ENCODE measurements around the gene GTF3C6. TPM values are rescaled to one million over a fixed set of nuclear protein-coding genes. Genes with fewer than 3 reads are reported as not detected.
A peak's percentile ranks its signal among the peaks of the same experiment; 100 is the strongest.

GTF3C6 gene, protein sequence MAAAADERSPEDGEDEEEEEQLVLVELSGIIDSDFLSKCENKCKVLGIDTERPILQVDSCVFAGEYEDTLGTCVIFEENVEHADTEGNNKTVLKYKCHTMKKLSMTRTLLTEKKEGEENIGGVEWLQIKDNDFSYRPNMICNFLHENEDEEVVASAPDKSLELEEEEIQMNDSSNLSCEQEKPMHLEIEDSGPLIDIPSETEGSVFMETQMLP
- 75.3 TPM for total RNA-seq (ENCODE audit: unreplicated experiment)
- long read RNA-seq, transcript GTF3C6-201 (6 exons, 952 nt), result major isoform, 39 of 45 reads
- long read RNA-seq, partial matches to known transcripts, result 3 of 45 reads
- long read RNA-seq, other reads (novel, unspliced or antisense), result 3 of 45 reads

- TF ChIP-seq, protein P1, sequence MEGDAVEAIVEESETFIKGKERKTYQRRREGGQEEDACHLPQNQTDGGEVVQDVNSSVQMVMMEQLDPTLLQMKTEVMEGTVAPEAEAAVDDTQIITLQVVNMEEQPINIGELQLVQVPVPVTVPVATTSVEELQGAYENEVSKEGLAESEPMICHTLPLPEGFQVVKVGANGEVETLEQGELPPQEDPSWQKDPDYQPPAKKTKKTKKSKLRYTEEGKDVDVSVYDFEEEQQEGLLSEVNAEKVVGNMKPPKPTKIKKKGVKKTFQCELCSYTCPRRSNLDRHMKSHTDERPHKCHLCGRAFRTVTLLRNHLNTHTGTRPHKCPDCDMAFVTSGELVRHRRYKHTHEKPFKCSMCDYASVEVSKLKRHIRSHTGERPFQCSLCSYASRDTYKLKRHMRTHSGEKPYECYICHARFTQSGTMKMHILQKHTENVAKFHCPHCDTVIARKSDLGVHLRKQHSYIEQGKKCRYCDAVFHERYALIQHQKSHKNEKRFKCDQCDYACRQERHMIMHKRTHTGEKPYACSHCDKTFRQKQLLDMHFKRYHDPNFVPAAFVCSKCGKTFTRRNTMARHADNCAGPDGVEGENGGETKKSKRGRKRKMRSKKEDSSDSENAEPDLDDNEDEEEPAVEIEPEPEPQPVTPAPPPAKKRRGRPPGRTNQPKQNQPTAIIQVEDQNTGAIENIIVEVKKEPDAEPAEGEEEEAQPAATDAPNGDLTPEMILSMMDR (IDR thresholded peaks at IDR 0.05; ENCODE audit: unreplicated experiment), result no peak
- Mint-ChIP-seq H3K9me3 (ENCODE audit: unreplicated experiment) (no peaks in the 10 kb centered on the region), H3K27me3 (ENCODE audit: unreplicated experiment) (peaks cover 4% of the 10 kb centered on the region), H3K4me3 (ENCODE audit: unreplicated experiment) (peak within 1 kb of the TSS; percentile 95), H3K36me3 (ENCODE audit: low read depth, unreplicated experiment) (peaks cover 13% of the 10 kb centered on the region), H3K4me1 (ENCODE audit: unreplicated experiment) (peaks cover 4% of the 10 kb centered on the region), H3K27ac (ENCODE audit: unreplicated experiment) (peak within 1 kb of the TSS; percentile 96)
- peak; percentile 87 for DNase-seq (ENCODE audit: low spot score)
Observed at GRCh38 chr6:110958329-110959192, at the start of gene GTF3C6. Gene GTF3C6 (plus strand): TSS chr6:110958706. CDS start chr6:110958770, 64 bp downstream.

DNA sequence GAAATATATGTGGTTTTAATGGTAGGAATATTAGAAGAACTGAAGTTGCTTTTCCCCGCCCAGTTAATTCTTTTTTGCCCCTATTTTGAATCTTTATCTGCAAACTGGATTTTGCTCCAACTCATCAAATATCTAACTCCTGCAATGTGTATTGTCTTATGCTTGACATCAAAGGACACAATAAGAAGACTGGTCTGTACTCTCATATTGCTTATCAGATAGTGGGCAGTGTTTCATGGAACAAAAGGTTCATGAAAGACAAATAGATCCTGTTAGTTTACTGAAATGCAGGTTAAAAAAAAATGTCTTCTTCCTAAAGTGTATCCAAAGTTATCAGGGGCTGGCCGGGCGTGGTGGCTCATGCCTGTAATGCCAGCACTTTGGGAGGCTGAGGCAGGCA lies 27.7 kb upstream of the GTF3C6 start:
- TF ChIP-seq, protein P1 (IDR thresholded peaks at IDR 0.05; ENCODE audit: unreplicated experiment), result no peak
- Mint-ChIP-seq H3K4me3 (ENCODE audit: unreplicated experiment) (no peak overlapping the region), H3K36me3 (ENCODE audit: low read depth, unreplicated experiment) (no peaks in the 10 kb centered on the region)

GRCh38 chr6:110933912-110934311 lies 24.6 kb upstream of the GTF3C6 start:
- no peaks in the 10 kb centered on the region for H3K9me3 Mint-ChIP-seq (ENCODE audit: unreplicated experiment)
- H3K36me3 Mint-ChIP-seq (ENCODE audit: low read depth, unreplicated experiment), result no peaks in the 10 kb centered on the region
- H3K27ac Mint-ChIP-seq (ENCODE audit: unreplicated experiment), result no peak overlapping the region
- no peak for DNase-seq (ENCODE audit: low spot score)
- H3K4me1 Mint-ChIP-seq (ENCODE audit: unreplicated experiment), result peaks cover 5% of the 10 kb centered on the region
- H3K27me3 Mint-ChIP-seq (ENCODE audit: unreplicated experiment), result peaks cover 2% of the 10 kb centered on the region
- no peak overlapping the region for H3K4me3 Mint-ChIP-seq (ENCODE audit: unreplicated experiment)
- TF ChIP-seq, protein P1 (IDR thresholded peaks at IDR 0.05; ENCODE audit: unreplicated experiment), result no peak

More for the DNA sequence above, 27.7 kb upstream of the GTF3C6 start:
- Mint-ChIP-seq H3K27me3 (ENCODE audit: unreplicated experiment) (no peaks in the 10 kb centered on the region), H3K4me1 (ENCODE audit: unreplicated experiment) (peaks cover 5% of the 10 kb centered on the region), H3K27ac (ENCODE audit: unreplicated experiment) (no peak overlapping the region), H3K9me3 (ENCODE audit: unreplicated experiment) (no peaks in the 10 kb centered on the region)
- DNase-seq (ENCODE audit: low spot score), result no peak

DNA sequence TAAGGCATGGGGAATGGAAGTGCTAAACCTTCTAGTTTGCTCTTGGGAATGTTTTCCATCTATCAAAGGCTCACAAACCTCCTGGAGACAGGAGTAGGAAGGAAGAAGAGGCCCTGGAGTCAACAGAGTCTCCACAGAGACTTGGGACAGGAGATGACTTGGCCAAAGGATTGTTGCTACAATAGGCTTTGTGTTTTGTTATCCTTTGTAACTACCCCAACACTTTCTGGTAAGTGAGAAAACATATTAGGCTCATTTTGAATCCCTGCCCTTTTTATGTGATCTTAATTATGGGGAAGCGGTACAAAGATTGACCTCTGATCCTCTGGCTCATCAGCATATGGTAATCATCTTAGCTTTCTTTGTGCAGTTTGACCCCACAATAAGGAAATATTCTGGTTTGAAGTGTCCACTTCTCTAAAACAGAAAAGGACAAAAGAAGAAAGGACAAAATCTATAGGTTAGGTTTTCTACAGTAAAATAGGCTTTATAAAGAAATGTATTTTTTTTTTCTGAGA lies 24.1 kb upstream of the GTF3C6 start:
- Mint-ChIP-seq H3K4me1 (ENCODE audit: unreplicated experiment) (peaks cover 5% of the 10 kb centered on the region), H3K9me3 (ENCODE audit: unreplicated experiment) (no peaks in the 10 kb centered on the region), H3K4me3 (ENCODE audit: unreplicated experiment) (no peak overlapping the region), H3K27me3 (ENCODE audit: unreplicated experiment) (peaks cover 2% of the 10 kb centered on the region), H3K36me3 (ENCODE audit: low read depth, unreplicated experiment) (no peaks in the 10 kb centered on the region), H3K27ac (ENCODE audit: unreplicated experiment) (no peak overlapping the region)
- TF ChIP-seq, protein P1 (IDR thresholded peaks at IDR 0.05; ENCODE audit: unreplicated experiment), result no peak
- no peak for DNase-seq (ENCODE audit: low spot score)

Data from endothelial cell (in vitro differentiated cells).